ENCODE results near the gene ASPG.

DNA sequence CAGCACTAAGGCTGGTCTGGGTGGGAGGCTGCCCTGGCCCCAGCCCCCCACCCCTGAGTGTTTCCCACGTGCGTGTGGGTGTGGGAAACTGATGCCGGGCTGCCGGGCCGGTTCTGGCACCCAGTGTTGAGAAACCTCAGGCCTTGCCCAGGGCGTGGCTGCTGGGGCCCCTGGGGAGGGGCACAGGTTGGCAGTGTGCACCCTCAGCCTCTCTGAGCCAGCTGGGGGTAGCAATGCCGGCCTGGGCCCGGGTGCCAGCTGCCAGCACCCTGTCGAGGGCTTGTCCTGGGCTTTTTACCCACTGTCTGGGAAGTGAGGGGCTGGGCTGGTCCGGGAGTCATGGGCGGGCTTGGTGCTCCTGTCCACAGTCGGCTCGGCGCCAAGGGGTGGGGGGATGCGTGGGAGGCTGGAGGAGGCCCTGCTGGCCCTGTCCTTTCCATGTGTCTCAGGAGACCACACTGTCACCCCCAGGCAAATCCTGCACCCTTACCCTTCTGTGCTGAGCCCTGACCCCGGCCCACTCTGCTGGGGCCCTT, 15.7 kb downstream of the ASPG start:
- TF ChIP-seq, protein P1, sequence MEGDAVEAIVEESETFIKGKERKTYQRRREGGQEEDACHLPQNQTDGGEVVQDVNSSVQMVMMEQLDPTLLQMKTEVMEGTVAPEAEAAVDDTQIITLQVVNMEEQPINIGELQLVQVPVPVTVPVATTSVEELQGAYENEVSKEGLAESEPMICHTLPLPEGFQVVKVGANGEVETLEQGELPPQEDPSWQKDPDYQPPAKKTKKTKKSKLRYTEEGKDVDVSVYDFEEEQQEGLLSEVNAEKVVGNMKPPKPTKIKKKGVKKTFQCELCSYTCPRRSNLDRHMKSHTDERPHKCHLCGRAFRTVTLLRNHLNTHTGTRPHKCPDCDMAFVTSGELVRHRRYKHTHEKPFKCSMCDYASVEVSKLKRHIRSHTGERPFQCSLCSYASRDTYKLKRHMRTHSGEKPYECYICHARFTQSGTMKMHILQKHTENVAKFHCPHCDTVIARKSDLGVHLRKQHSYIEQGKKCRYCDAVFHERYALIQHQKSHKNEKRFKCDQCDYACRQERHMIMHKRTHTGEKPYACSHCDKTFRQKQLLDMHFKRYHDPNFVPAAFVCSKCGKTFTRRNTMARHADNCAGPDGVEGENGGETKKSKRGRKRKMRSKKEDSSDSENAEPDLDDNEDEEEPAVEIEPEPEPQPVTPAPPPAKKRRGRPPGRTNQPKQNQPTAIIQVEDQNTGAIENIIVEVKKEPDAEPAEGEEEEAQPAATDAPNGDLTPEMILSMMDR (IDR thresholded peaks at IDR 0.05; ENCODE audit: low read length) = no peak
- TF ChIP-seq EZH2phosphoT487 (IDR thresholded peaks at IDR 0.05; ENCODE audit: low read length) = no peak
